Parathyroid adenoma (tissue), 2 donors: ENCODE data around the gene TEX29.

Experiments used
- H2AFZ ChIP-seq: fragments of 300-600 bp; sonication (generic); one replicate; pipeline ENCODE4 v1.7.0; 2017; ENCODE audit warnings: antibody characterized with exemption, mild to moderate bottlenecking
- H3K27ac ChIP-seq: fragments of 300-600 bp; sonication (generic); one replicate; pipeline ENCODE4 v1.7.0; 2017
- H3K27me3 ChIP-seq: fragments of 300-600 bp; sonication (generic); one replicate; pipeline ENCODE4 v1.7.0; 2017; ENCODE audit warnings: low read length; ENCODE audit not compliant: control insufficient read depth, insufficient read depth
- H3K36me3 ChIP-seq: fragments of 300-600 bp; sonication (generic); one replicate; pipeline ENCODE4 v1.7.0; 2017; ENCODE audit warnings: low read length; ENCODE audit not compliant: control insufficient read depth, insufficient read depth
- H3K4me1 ChIP-seq: fragments of 300-600 bp; sonication (generic); one replicate; pipeline ENCODE4 v1.7.0; 2017; ENCODE audit warnings: control low read depth
- H3K4me2 ChIP-seq: fragments of 300-600 bp; sonication (generic); one replicate; pipeline ENCODE4 v1.7.0; 2017; ENCODE audit warnings: low read length
- H3K4me3 ChIP-seq: fragments of 300-600 bp; sonication (generic); one replicate; pipeline ENCODE4 v1.7.0; 2017; ENCODE audit warnings: low read depth, low read length
- H3K79me2 ChIP-seq: fragments of 300-600 bp; sonication (generic); one replicate; pipeline ENCODE4 v1.7.0; 2017; ENCODE audit warnings: control low read depth
- H3K9ac ChIP-seq: fragments of 300-600 bp; sonication (generic); one replicate; pipeline ENCODE4 v1.7.0; 2017; ENCODE audit warnings: mild to moderate bottlenecking
- H3K9me3 ChIP-seq: fragments of 300-600 bp; sonication (generic); one replicate; pipeline ENCODE4 v1.7.0; 2017; ENCODE audit warnings: low read length; ENCODE audit not compliant: control insufficient read depth
- TF ChIP-seq, protein P1 (sequence below): fragments of 300-600 bp; sonication (generic); IDR thresholded peaks from one replicate; pipeline ENCODE4 v1.7.0; 2017; ENCODE audit warnings: antibody characterized with exemption, mild to moderate bottlenecking
- donor health status: primary hyperparathyroidism.

The TEX29 gene

DNA sequence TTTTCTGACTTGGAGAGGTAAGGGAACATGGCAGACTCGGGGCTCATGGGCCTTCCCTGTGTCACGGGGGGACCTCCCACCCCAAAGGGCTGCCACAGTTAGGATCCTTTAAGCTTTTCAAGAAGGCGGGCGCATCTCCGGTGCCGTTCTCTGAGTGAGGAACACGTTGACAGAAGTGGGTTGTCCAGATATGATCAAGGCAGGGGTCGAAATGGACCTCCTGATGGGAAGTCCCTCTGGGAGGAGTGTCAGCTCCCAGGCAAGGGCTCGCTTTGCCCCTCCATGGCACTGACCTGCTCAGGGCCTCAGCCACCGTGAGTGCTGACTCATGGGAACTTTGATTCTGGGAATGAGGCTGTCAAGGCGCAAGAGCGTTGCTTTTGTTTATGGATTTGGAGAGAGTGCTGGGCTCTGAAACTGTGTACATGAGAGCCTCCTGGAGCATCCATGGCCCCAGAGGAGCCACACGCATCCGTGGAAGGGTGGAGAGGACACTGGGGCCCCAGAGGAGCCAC, 6.5 kb upstream of the TEX29 start:
- TF ChIP-seq, protein P1, sequence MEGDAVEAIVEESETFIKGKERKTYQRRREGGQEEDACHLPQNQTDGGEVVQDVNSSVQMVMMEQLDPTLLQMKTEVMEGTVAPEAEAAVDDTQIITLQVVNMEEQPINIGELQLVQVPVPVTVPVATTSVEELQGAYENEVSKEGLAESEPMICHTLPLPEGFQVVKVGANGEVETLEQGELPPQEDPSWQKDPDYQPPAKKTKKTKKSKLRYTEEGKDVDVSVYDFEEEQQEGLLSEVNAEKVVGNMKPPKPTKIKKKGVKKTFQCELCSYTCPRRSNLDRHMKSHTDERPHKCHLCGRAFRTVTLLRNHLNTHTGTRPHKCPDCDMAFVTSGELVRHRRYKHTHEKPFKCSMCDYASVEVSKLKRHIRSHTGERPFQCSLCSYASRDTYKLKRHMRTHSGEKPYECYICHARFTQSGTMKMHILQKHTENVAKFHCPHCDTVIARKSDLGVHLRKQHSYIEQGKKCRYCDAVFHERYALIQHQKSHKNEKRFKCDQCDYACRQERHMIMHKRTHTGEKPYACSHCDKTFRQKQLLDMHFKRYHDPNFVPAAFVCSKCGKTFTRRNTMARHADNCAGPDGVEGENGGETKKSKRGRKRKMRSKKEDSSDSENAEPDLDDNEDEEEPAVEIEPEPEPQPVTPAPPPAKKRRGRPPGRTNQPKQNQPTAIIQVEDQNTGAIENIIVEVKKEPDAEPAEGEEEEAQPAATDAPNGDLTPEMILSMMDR = no peak
- Histone ChIP-seq H3K4me3 (no peak overlapping the region), H3K27ac (no peak overlapping the region), H3K27me3 (no peaks in the 10 kb centered on the region), H3K4me1 (no peaks in the 10 kb centered on the region), H3K9me3 (no peaks in the 10 kb centered on the region), H2AFZ (no peak overlapping the region), H3K79me2 (no peaks in the 10 kb centered on the region), H3K36me3 (no peaks in the 10 kb centered on the region), H3K9ac (no peak overlapping the region), H3K4me2 (no peak overlapping the region)

DNA sequence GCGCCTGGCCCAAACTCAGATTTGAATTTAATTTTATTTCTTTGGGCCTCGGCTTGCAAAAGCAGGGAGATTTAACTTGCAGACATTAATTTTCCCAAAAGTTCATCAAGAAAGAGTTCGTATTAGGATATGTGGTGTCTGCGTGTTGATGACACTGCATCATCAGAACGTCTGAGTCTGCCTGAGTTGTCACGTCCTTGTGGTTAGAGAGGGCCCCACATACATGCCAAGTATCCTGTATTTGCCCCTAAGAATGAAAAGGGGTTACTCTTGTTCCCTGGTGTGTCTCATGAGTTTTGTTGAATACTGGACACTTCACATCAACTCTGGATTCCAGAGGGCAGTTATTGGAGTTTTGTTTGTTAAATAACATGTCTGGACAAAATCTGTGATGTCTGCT, 5.6 kb upstream of the TEX29 start:
- H3K27me3 ChIP-seq = no peaks in the 10 kb centered on the region
- no peaks in the 10 kb centered on the region for H3K4me1 ChIP-seq
- no peak overlapping the region for H2AFZ ChIP-seq
- H3K9ac ChIP-seq = no peak overlapping the region
- no peaks in the 10 kb centered on the region for H3K79me2 ChIP-seq
- no peak overlapping the region for H3K27ac ChIP-seq
- no peaks in the 10 kb centered on the region for H3K36me3 ChIP-seq
- H3K9me3 ChIP-seq = no peaks in the 10 kb centered on the region
- H3K4me3 ChIP-seq = no peak overlapping the region
- no peak overlapping the region for H3K4me2 ChIP-seq
- TF ChIP-seq, protein P1 = no peak

DNA sequence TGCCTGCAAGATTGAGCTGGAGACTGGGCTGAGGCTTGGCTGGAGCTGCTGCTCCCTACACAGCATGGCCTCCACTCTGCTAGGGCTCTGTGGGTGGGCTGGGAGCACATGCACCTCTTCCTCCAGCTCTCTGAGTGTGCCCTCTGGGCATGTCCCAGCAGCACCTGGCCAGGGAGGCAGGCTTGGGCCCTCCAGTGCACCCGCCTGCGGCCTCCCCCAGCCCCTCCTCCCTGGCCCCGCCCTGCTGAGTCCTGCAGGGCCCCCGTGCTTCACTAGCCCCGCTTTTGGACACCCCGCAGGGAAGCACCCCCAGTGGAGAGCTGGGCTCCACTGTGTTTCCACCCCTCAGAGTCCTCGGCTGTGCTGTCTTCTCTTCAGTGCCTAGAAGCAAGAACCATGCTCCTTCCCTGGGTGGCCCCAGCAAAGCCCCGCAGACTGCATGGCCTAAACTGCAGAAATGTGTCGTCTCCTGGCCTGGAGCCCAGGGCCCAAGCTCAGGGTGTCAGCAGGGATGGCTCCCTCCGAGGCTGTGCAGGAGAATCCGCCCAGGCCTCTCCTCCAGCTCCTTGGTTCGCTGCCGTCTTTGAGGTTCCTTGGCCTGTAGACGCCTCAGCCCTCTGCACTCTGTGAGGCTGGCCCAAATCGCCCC, 5.0 kb upstream of the TEX29 start:
- no peak overlapping the region for H3K4me3 ChIP-seq
- H3K4me1 ChIP-seq = no peaks in the 10 kb centered on the region
- no peak overlapping the region for H3K9ac ChIP-seq
- H3K27me3 ChIP-seq = no peaks in the 10 kb centered on the region
- H3K4me2 ChIP-seq = no peak overlapping the region
- no peaks in the 10 kb centered on the region for H3K79me2 ChIP-seq
- H3K9me3 ChIP-seq = no peaks in the 10 kb centered on the region
- H3K36me3 ChIP-seq = no peaks in the 10 kb centered on the region
- H3K27ac ChIP-seq = no peak overlapping the region
- H2AFZ ChIP-seq = no peak overlapping the region
- TF ChIP-seq, protein P1 = no peak

DNA sequence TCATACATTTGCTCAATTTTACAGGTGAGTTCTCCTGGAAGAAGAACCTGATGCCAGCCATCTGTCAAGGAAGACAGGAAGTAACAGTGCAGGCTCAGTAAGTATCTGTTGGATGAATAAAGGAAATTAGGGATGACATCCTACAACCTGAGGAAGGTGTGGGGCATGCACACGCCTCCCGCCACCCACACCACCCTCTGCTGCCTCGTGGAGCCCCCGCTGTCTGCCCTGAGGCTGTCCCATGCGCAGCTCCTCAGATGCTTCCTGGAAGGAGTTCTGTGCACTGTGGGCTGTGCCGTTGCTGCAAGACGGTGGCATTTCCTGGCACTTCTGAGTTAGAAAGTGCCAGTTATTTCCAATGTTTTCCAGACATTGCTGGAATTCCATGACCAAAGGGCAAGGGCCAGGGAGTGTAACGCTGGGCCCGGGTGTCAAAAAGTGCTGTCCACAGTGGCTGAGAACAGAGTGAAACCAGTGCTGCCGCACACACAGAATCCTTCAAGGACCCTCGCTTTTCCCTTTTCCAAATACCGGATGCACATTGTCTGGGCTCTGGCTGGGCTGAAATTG, 4.2 kb upstream of the TEX29 start:
- TF ChIP-seq, protein P1 = no peak
- Histone ChIP-seq H3K27me3 (no peaks in the 10 kb centered on the region), H3K4me2 (no peak overlapping the region), H3K36me3 (no peaks in the 10 kb centered on the region), H3K9me3 (no peaks in the 10 kb centered on the region), H3K9ac (no peak overlapping the region), H3K4me1 (no peaks in the 10 kb centered on the region), H3K27ac (no peak overlapping the region), H3K4me3 (no peak overlapping the region), H3K79me2 (no peaks in the 10 kb centered on the region), H2AFZ (no peak overlapping the region)
